Activated T-cell treated with anti-CD3 and anti-CD28 coated beads, Interleukin-2, amount 50 U/mL, for 72 hours (primary cell): Measurements from ENCODE around the gene MYLK4. TPM values are rescaled to one million over a fixed set of nuclear protein-coding genes. Genes with fewer than 3 reads are reported as not detected.

Source experiments
- ATAC-seq, 2 donors: fragments of 150-1000 bp; cut with Tn5 transposase; replicated peaks in 1 of 2; 2 replicates each; pipeline ENCODE4 v1.10.0; 2021; ENCODE audit warnings: moderate library complexity in 2 of 2, mild to moderate bottlenecking in 1 of 2
- DNase-seq, 2 donors: peaks; one replicate each; pipeline ENCODE4 v3.0.0; 2021 to 2022; ENCODE audit warnings: mixed read lengths in 1 of 2
- H3K27ac Mint-ChIP-seq: one replicate; pipeline ENCODE4 v1.8.0; 2022; ENCODE audit warnings: mild to moderate bottlenecking, moderate library complexity, mixed read lengths
- H3K27me3 Mint-ChIP-seq: one replicate; pipeline ENCODE4 v1.8.0; 2022; ENCODE audit warnings: low read depth, mixed read lengths
- H3K36me3 Mint-ChIP-seq, 2 donors: one replicate each; pipeline ENCODE4 v1.8.0; 2022; ENCODE audit warnings: mixed read lengths in 2 of 2, mild to moderate bottlenecking in 1 of 2; ENCODE audit not compliant: insufficient read depth in 2 of 2
- H3K4me1 Mint-ChIP-seq: one replicate; pipeline ENCODE4 v1.8.0; 2022; ENCODE audit warnings: low read depth, mixed read lengths
- H3K4me3 Mint-ChIP-seq, 2 donors: one replicate each; pipeline ENCODE4 v1.8.0; 2022; ENCODE audit warnings: mild to moderate bottlenecking in 2 of 2, mixed read lengths in 2 of 2, moderate library complexity in 2 of 2
- H3K9me3 Mint-ChIP-seq, 2 donors: one replicate each; pipeline ENCODE4 v1.8.0; 2022; ENCODE audit warnings: mixed read lengths in 2 of 2
- total RNA-seq, 2 donors: library from RNA; stranded (reverse); gene quantifications; one replicate each; pipeline ENCODE4 v1.2.3, GENCODE V29; 2022

The MYLK4 gene
- total RNA-seq, 2 donors from 2014 or later, result 0.37 to 0.72 TPM

- H3K4me1 Mint-ChIP-seq, result peaks cover 55% of the 10 kb centered on the region
- DNase-seq, result no peak
- H3K27me3 Mint-ChIP-seq, result no peaks in the 10 kb centered on the region
- no peaks in the 10 kb centered on the region for H3K9me3 Mint-ChIP-seq
- no peak overlapping the region for H3K4me3 Mint-ChIP-seq
- no peak overlapping the region for H3K27ac Mint-ChIP-seq
- no peak for ATAC-seq
- peaks cover 9 to 13% of the 10 kb centered on the region in 2 donors for H3K36me3 Mint-ChIP-seq
These were observed 22.1 kb upstream of the MYLK4 start for GRCh38 chr6:2772840-2773239.

- H3K36me3 Mint-ChIP-seq, result peaks cover 9 to 15% of the 10 kb centered on the region in 2 donors
- H3K27me3 Mint-ChIP-seq, result no peaks in the 10 kb centered on the region
- no peak overlapping the region for H3K27ac Mint-ChIP-seq
- H3K4me1 Mint-ChIP-seq, result peaks cover 61% of the 10 kb centered on the region
- ATAC-seq, result no peak
- H3K4me3 Mint-ChIP-seq, result no peak overlapping the region
- DNase-seq, result no peak
- no peaks in the 10 kb centered on the region for H3K9me3 Mint-ChIP-seq
These were observed 20.4 kb upstream of the MYLK4 start for GRCh38 chr6:2771079-2771478.

GRCh38 chr6:2770171-2770570 lies 19.4 kb upstream of the MYLK4 start:
- Mint-ChIP-seq H3K4me3 (peak overlapping the region in 1 of 2 donors; percentile 29), H3K9me3 (no peaks in the 10 kb centered on the region), H3K36me3 (peaks cover 9 to 14% of the 10 kb centered on the region in 2 donors), H3K27ac (no peak overlapping the region), H3K4me1 (peaks cover 61% of the 10 kb centered on the region), H3K27me3 (no peaks in the 10 kb centered on the region)
- DNase-seq (no peak), ATAC-seq (no peak)

GRCh38 chr6:2768696-2769095 lies 18.0 kb upstream of the MYLK4 start:
- Mint-ChIP-seq H3K36me3 (peaks cover 4 to 11% of the 10 kb centered on the region in 2 donors), H3K4me1 (peaks cover 70% of the 10 kb centered on the region), H3K27me3 (no peaks in the 10 kb centered on the region), H3K9me3 (no peaks in the 10 kb centered on the region), H3K4me3 (peak overlapping the region; percentile 87 to 91), H3K27ac (no peak overlapping the region)
- ATAC-seq, result no peak
- no peak for DNase-seq

- DNase-seq, result no peak
- peaks cover 62% of the 10 kb centered on the region for H3K4me1 Mint-ChIP-seq
- no peaks in the 10 kb centered on the region for H3K27me3 Mint-ChIP-seq
- H3K9me3 Mint-ChIP-seq, result no peaks in the 10 kb centered on the region
- H3K4me3 Mint-ChIP-seq, result peak overlapping the region; percentile 87 to 91
- H3K27ac Mint-ChIP-seq, result peak overlapping the region; percentile 53
- ATAC-seq, result no peak
- H3K36me3 Mint-ChIP-seq, result peaks cover 4 to 9% of the 10 kb centered on the region in 2 donors
These were observed 17.2 kb upstream of the MYLK4 start for GRCh38 chr6:2767657-2768524.

- DNase-seq (no peak), ATAC-seq (no peak)
- Mint-ChIP-seq H3K4me1 (peaks cover 54% of the 10 kb centered on the region), H3K36me3 (peaks cover 3 to 11% of the 10 kb centered on the region in 2 donors), H3K27ac (peak overlapping the region; percentile 69), H3K27me3 (no peaks in the 10 kb centered on the region), H3K9me3 (no peaks in the 10 kb centered on the region), H3K4me3 (peak overlapping the region; percentile 87 to 91)
These were observed 16.3 kb upstream of the MYLK4 start for GRCh38 chr6:2766767-2767656.

- ATAC-seq, result peak; percentile 30 to 31
- Mint-ChIP-seq H3K4me3 (peak overlapping the region; percentile 87 to 91), H3K27me3 (no peaks in the 10 kb centered on the region), H3K36me3 (peaks cover 3 to 5% of the 10 kb centered on the region in 2 donors), H3K4me1 (peaks cover 50% of the 10 kb centered on the region), H3K27ac (peak overlapping the region; percentile 69), H3K9me3 (no peaks in the 10 kb centered on the region)
- peak; percentile 59 to 68 for DNase-seq
These were observed 15.4 kb upstream of the MYLK4 start for GRCh38 chr6:2765896-2766766.

GRCh38 chr6:2765166-2765895 lies 14.6 kb upstream of the MYLK4 start, which contains the start of gene WRNIP1:
TSS of gene WRNIP1 (plus strand) at chr6:2765393. CDS start at chr6:2765623, 230 bp downstream.
- peaks cover 3 to 4% of the 10 kb centered on the region in 2 donors for H3K36me3 Mint-ChIP-seq
- H3K9me3 Mint-ChIP-seq, result no peaks in the 10 kb centered on the region
- peak; percentile 96 to 97 for DNase-seq
- peak within 1 kb of the TSS; percentile 93 to 96 for H3K4me3 Mint-ChIP-seq
- H3K27ac Mint-ChIP-seq, result peak within 1 kb of the TSS; percentile 96
- peak; percentile 90 for ATAC-seq
- H3K4me1 Mint-ChIP-seq, result peaks cover 51% of the 10 kb centered on the region
- H3K27me3 Mint-ChIP-seq, result no peaks in the 10 kb centered on the region

GRCh38 chr6:2764610-2765165 lies 14.0 kb upstream of the MYLK4 start:
- Mint-ChIP-seq H3K4me3 (peak overlapping the region; percentile 93 to 96), H3K27ac (peak overlapping the region; percentile 96), H3K9me3 (no peaks in the 10 kb centered on the region), H3K4me1 (peaks cover 47% of the 10 kb centered on the region), H3K27me3 (no peaks in the 10 kb centered on the region), H3K36me3 (peaks cover 0 to 4% of the 10 kb centered on the region in 2 donors)
- peak; percentile 73 to 74 for ATAC-seq
- peak; percentile 58 to 65 for DNase-seq

- H3K36me3 Mint-ChIP-seq, result peaks cover 0 to 4% of the 10 kb centered on the region in 2 donors
- DNase-seq, result no peak
- H3K4me3 Mint-ChIP-seq, result peak overlapping the region; percentile 93 to 96
- no peaks in the 10 kb centered on the region for H3K27me3 Mint-ChIP-seq
- no peak for ATAC-seq
- no peaks in the 10 kb centered on the region for H3K9me3 Mint-ChIP-seq
- H3K27ac Mint-ChIP-seq, result peak overlapping the region; percentile 96
- peaks cover 40% of the 10 kb centered on the region for H3K4me1 Mint-ChIP-seq
These were observed 13.3 kb upstream of the MYLK4 start for GRCh38 chr6:2763876-2764540.

GRCh38 chr6:2763345-2763841 lies 12.7 kb upstream of the MYLK4 start:
- Mint-ChIP-seq H3K36me3 (peaks cover 0 to 4% of the 10 kb centered on the region in 2 donors), H3K4me1 (peaks cover 34% of the 10 kb centered on the region), H3K27ac (no peak overlapping the region), H3K4me3 (peak overlapping the region in 1 of 2 donors; percentile 96), H3K9me3 (no peaks in the 10 kb centered on the region), H3K27me3 (no peaks in the 10 kb centered on the region)
- ATAC-seq (no peak), DNase-seq (no peak)
